Progenitor cell of endocrine pancreas (in vitro differentiated cells): ENCODE results near the gene RERG. TPM values are rescaled to one million over a fixed set of nuclear protein-coding genes. Genes with fewer than 3 reads are reported as not detected.

Source experiments
- DNase-seq: peaks from one replicate; pipeline ENCODE4 v3.0.0; 2021; ENCODE audit warnings: low spot score; ENCODE audit not compliant: unreplicated experiment
- H3K27ac Mint-ChIP-seq: 2 replicates; pipeline ENCODE4 v1.8.0; 2021; ENCODE audit warnings: mild to moderate bottlenecking, moderate library complexity, mixed read lengths
- H3K27me3 Mint-ChIP-seq: 2 replicates; pipeline ENCODE4 v1.8.0; 2021; ENCODE audit warnings: mixed read lengths
- H3K36me3 Mint-ChIP-seq: 2 replicates; pipeline ENCODE4 v1.8.0; 2022; ENCODE audit warnings: mixed read lengths; ENCODE audit not compliant: insufficient read depth
- H3K4me1 Mint-ChIP-seq: 2 replicates; pipeline ENCODE4 v1.8.0; 2021; ENCODE audit warnings: low read depth, mixed read lengths
- H3K4me3 Mint-ChIP-seq: 2 replicates; pipeline ENCODE4 v1.8.0; 2021; ENCODE audit warnings: low read depth, mild to moderate bottlenecking, moderate library complexity, mixed read lengths
- H3K9me3 Mint-ChIP-seq: 2 replicates; pipeline ENCODE4 v1.8.0; 2021; ENCODE audit warnings: low read depth, mixed read lengths
- total RNA-seq: library from RNA; stranded (reverse); gene quantifications from 2 replicates; pipeline ENCODE4 v1.2.1, GENCODE V29; 2021
- TF ChIP-seq, protein P1 (sequence below): fragments of 200-600 bp; sonication (generic); IDR thresholded peaks from one replicate; pipeline ENCODE4 v1.5.0; 2021; ENCODE audit warnings: antibody characterized with exemption, mild to moderate bottlenecking; ENCODE audit not compliant: unreplicated experiment

Gene RERG
- total RNA-seq, 1 donor from 2014 or later = 1.8 TPM

DNA sequence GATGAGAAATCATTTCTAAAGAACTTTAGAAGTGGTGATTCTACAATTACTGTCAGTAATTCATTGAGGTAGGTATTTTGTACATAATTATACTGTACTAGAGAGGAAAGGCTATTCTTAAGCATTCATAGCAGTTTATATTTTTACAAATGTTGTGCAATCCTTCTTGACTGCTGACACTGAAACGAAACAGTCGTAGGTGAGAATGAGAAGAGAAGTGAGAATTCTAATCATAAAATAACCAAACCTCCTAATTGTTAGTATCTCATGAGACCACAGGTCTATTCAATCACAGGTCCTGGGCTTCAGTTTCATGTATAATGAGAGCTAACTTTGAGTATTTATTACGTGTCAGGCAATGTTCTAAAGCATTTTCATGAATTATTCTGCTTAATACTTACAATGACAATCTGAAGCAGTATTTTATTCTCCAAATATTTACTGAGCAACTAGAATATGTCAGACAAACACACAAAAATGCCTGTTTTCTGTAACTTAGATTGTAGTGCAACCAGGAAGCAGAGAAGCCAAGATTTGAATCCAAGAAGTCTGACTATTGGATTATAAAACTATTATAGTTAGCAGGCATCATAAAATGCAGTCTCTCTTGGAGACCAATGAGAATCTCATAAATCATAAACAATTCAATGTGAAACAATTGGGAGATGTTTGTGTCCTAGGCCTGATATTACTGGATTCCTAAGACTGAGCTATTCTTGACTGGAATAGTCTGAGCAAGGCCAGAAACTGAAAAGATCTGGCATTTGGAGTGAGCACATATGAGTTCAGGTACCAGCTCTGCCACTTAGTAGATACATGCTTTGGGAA, 24.3 kb downstream of the RERG start:
- Mint-ChIP-seq H3K27me3 (no peaks in the 10 kb centered on the region), H3K4me3 (no peak overlapping the region), H3K36me3 (no peaks in the 10 kb centered on the region), H3K4me1 (peaks cover 4% of the 10 kb centered on the region), H3K9me3 (no peaks in the 10 kb centered on the region), H3K27ac (no peak overlapping the region)
- TF ChIP-seq, protein P1, sequence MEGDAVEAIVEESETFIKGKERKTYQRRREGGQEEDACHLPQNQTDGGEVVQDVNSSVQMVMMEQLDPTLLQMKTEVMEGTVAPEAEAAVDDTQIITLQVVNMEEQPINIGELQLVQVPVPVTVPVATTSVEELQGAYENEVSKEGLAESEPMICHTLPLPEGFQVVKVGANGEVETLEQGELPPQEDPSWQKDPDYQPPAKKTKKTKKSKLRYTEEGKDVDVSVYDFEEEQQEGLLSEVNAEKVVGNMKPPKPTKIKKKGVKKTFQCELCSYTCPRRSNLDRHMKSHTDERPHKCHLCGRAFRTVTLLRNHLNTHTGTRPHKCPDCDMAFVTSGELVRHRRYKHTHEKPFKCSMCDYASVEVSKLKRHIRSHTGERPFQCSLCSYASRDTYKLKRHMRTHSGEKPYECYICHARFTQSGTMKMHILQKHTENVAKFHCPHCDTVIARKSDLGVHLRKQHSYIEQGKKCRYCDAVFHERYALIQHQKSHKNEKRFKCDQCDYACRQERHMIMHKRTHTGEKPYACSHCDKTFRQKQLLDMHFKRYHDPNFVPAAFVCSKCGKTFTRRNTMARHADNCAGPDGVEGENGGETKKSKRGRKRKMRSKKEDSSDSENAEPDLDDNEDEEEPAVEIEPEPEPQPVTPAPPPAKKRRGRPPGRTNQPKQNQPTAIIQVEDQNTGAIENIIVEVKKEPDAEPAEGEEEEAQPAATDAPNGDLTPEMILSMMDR = no peak
- DNase-seq = no peak

- TF ChIP-seq, protein P1 = no peak
- DNase-seq = no peak
- no peaks in the 10 kb centered on the region for H3K9me3 Mint-ChIP-seq
- H3K4me3 Mint-ChIP-seq = no peak overlapping the region
- no peak overlapping the region for H3K27ac Mint-ChIP-seq
- H3K36me3 Mint-ChIP-seq = no peaks in the 10 kb centered on the region
- peaks cover 4% of the 10 kb centered on the region for H3K4me1 Mint-ChIP-seq
- H3K27me3 Mint-ChIP-seq = no peaks in the 10 kb centered on the region
Observed at GRCh38 chr12:15196221-15196620, 25.0 kb downstream of the RERG start.

DNA sequence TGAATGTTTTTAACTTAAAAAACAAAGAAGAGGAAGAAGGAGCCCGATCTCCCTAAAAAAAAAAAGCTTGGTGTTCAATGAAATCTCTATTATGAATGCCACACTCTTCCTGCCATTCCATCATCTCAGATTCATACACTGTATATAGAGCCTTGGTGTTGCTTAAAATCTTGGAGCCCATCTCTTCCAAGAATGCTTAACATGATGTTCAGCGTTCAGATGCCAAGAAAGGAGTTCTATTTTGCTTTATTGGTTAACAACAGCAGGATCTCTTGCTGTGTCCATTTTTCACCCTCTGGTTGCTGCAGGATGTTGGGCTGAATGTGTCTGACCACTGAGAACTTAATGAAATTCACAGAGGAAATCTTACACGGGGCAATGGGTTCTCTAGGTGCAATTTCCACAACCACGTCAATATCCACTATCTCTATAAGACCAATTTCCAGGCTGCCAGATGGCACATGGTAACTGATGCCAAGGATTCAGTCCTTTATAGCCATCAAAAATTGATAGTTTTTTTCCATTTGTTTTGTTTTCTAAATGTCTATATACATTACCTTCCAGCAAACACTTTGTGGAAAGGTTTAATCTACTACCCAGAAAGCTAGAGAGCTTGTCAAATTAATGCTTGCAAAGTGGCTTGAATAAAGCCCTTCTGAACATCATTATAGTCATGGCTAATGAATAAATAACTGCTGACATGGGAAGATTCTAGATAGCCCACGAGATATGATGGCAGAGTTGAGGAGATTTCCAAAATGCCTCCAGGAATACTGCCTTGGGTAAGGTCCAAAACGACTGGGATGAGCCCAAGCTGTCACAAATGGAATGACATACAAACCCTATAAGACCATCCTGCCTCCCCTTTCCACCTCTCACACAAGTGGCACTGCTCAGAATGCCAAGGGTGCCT, 26.5 kb downstream of the RERG start:
- no peaks in the 10 kb centered on the region for H3K36me3 Mint-ChIP-seq
- no peaks in the 10 kb centered on the region for H3K27me3 Mint-ChIP-seq
- TF ChIP-seq, protein P1 = no peak
- H3K27ac Mint-ChIP-seq = no peak overlapping the region
- no peak overlapping the region for H3K4me3 Mint-ChIP-seq
- H3K4me1 Mint-ChIP-seq = peaks cover 4% of the 10 kb centered on the region
- DNase-seq = no peak
- no peaks in the 10 kb centered on the region for H3K9me3 Mint-ChIP-seq

DNA sequence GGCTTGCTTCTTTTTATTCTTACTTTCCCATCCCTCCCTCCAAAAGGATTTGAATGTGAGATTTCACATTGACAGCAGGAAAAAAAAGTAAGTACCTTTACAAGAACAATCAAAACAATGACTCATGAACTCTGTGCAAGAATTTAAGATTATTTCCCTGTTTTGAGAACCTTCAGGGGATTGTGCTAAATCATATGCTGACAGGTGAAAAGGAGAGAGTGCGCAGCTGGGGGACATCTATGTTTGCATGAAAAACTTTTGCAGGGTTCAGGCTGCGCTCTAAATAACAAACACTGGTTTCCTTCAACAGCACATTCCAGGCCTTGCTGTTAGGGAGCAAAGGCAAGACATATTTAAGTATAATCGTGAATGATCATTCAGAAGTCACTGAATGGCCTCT, 27.3 kb downstream of the RERG start:
- H3K36me3 Mint-ChIP-seq = no peaks in the 10 kb centered on the region
- TF ChIP-seq, protein P1 = no peak
- no peaks in the 10 kb centered on the region for H3K27me3 Mint-ChIP-seq
- H3K27ac Mint-ChIP-seq = no peak overlapping the region
- H3K4me3 Mint-ChIP-seq = no peak overlapping the region
- H3K9me3 Mint-ChIP-seq = no peaks in the 10 kb centered on the region
- DNase-seq = no peak
- peaks cover 4% of the 10 kb centered on the region for H3K4me1 Mint-ChIP-seq

DNA sequence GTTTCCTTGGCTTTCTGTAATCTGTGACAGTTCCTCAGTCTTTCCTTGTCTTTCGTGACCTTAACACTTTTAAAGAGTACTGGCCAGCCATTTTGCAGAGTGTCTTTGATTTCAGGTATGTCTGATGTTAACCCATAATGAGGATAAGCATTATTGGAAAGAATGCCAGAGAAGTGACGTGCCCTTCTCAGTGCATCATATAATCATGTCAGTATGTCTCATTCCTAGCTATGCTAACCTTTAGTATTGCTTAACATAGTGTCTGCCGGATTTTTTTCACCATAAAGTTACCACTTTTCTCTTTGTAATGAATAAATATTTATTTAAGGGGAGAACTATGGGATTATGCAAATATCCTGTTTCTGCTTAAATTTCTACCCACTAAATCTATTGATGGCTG, 28.5 kb downstream of the RERG start:
- no peak overlapping the region for H3K27ac Mint-ChIP-seq
- no peaks in the 10 kb centered on the region for H3K36me3 Mint-ChIP-seq
- no peaks in the 10 kb centered on the region for H3K27me3 Mint-ChIP-seq
- H3K4me1 Mint-ChIP-seq = peaks cover 4% of the 10 kb centered on the region
- H3K4me3 Mint-ChIP-seq = no peak overlapping the region
- TF ChIP-seq, protein P1 = no peak
- H3K9me3 Mint-ChIP-seq = no peaks in the 10 kb centered on the region
- DNase-seq = no peak
